RWPE2 (cell line): Measurements from ENCODE around the gene PABPC1L.

Experiments used
- ATAC-seq: fragments of 200-7000 bp; cut with Tn5 transposase; 3 replicates; pipeline ENCODE4 v1.9.1; 2021; ENCODE audit warnings: low read depth
- DNase-seq: peaks from one replicate; pipeline ENCODE4 v3.0.0-alpha.2; 2020; ENCODE audit warnings: low spot score
- H3K27ac ChIP-seq: fragments of 450-650 bp; 2 replicates; pipeline ENCODE4 v1.5.1; 2017; ENCODE audit warnings: mild to moderate bottlenecking; ENCODE audit not compliant: poor library complexity, severe bottlenecking
- H3K27me3 ChIP-seq: fragments of 250-450 bp; sonication (Bioruptor Pico); 2 replicates; pipeline ENCODE4 v1.5.1; 2021; ENCODE audit warnings: mild to moderate bottlenecking, moderate library complexity; ENCODE audit not compliant: insufficient read depth, poor library complexity, severe bottlenecking
- H3K36me3 ChIP-seq: fragments of 250-450 bp; sonication (Bioruptor Pico); 2 replicates; pipeline ENCODE4 v1.5.1; 2020; ENCODE audit warnings: low read depth, mild to moderate bottlenecking, moderate library complexity
- H3K4me1 ChIP-seq: fragments of 250-450 bp; sonication (Bioruptor Pico); 2 replicates; pipeline ENCODE4 v1.5.1; 2021; ENCODE audit warnings: mild to moderate bottlenecking, moderate library complexity; ENCODE audit not compliant: insufficient read depth, poor library complexity, severe bottlenecking
- H3K4me3 ChIP-seq: fragments of 250-450 bp; sonication (Bioruptor Pico); 2 replicates; pipeline ENCODE4 v1.5.1; 2021; ENCODE audit warnings: mild to moderate bottlenecking, moderate library complexity; ENCODE audit not compliant: severe bottlenecking
- H3K9me3 ChIP-seq: fragments of 250-450 bp; sonication (Bioruptor Pico); 2 replicates; pipeline ENCODE4 v1.5.1; 2021; ENCODE audit warnings: mild to moderate bottlenecking, moderate library complexity; ENCODE audit not compliant: severe bottlenecking
- CTCF ChIP-seq: fragments of 450-650 bp; IDR thresholded peaks from one replicate; pipeline ENCODE4 v1.5.1; 2017; ENCODE audit warnings: mild to moderate bottlenecking, moderate library complexity; ENCODE audit not compliant: poor library complexity, severe bottlenecking

PABPC1L gene

GRCh38 chr20:44967207-44967807, 57.4 kb downstream of the PABPC1L start:
- Histone ChIP-seq H3K27ac (peak overlapping the region; percentile 36), H3K36me3 (peaks cover 16% of the 10 kb centered on the region), H3K27me3 (no peaks in the 10 kb centered on the region), H3K9me3 (no peaks in the 10 kb centered on the region), H3K4me3 (peak overlapping the region; percentile 79), H3K4me1 (peaks cover 37% of the 10 kb centered on the region)
- peak; percentile 25 for ATAC-seq
- TF ChIP-seq CTCF = no peak
- no peak for DNase-seq

GRCh38 chr20:44969300-44969894, 59.5 kb downstream of the PABPC1L start:
- Histone ChIP-seq H3K27me3 (no peaks in the 10 kb centered on the region), H3K4me1 (peaks cover 50% of the 10 kb centered on the region), H3K27ac (no peak overlapping the region), H3K9me3 (no peaks in the 10 kb centered on the region), H3K36me3 (peaks cover 37% of the 10 kb centered on the region), H3K4me3 (no peak overlapping the region)
- TF ChIP-seq CTCF = no peak
- ATAC-seq (no peak), DNase-seq (no peak)

- DNase-seq = no peak
- Histone ChIP-seq H3K9me3 (no peaks in the 10 kb centered on the region), H3K27ac (no peak overlapping the region), H3K4me3 (no peak overlapping the region), H3K4me1 (peaks cover 50% of the 10 kb centered on the region), H3K27me3 (no peaks in the 10 kb centered on the region), H3K36me3 (peaks cover 46% of the 10 kb centered on the region)
- no peak for TF ChIP-seq CTCF
- ATAC-seq = no peak
Observed at GRCh38 chr20:44970243-44970757, 60.4 kb downstream of the PABPC1L start.

- DNase-seq (no peak), ATAC-seq (peak; percentile 60)
- peaks cover 74% of the 10 kb centered on the region for H3K36me3 ChIP-seq
- peak overlapping the region; percentile 58 for H3K27ac ChIP-seq
- H3K4me3 ChIP-seq = no peak overlapping the region
- TF ChIP-seq CTCF = no peak
- no peaks in the 10 kb centered on the region for H3K9me3 ChIP-seq
- H3K4me1 ChIP-seq = peaks cover 39% of the 10 kb centered on the region
- no peaks in the 10 kb centered on the region for H3K27me3 ChIP-seq
Observed at GRCh38 chr20:44973053-44973452, 63.2 kb downstream of the PABPC1L start.

- no peak overlapping the region for H3K4me3 ChIP-seq
- ATAC-seq (no peak), DNase-seq (no peak)
- H3K9me3 ChIP-seq = no peaks in the 10 kb centered on the region
- H3K4me1 ChIP-seq = peaks cover 15% of the 10 kb centered on the region
- H3K27me3 ChIP-seq = no peaks in the 10 kb centered on the region
- H3K36me3 ChIP-seq = peaks cover 100% of the 10 kb centered on the region
- no peak overlapping the region for H3K27ac ChIP-seq
- TF ChIP-seq CTCF = no peak
Observed at GRCh38 chr20:44976698-44977097, 66.8 kb downstream of the PABPC1L start.
